NK-92 (cell line): Measurements from ENCODE around the gene GPR17.

Source experiments
- DNase-seq: peaks from one replicate; lab custom pipeline; 2025; ENCODE audit not compliant: unreplicated experiment; lab: John Stamatoyannopoulos, UW

The GPR17 gene

DNA sequence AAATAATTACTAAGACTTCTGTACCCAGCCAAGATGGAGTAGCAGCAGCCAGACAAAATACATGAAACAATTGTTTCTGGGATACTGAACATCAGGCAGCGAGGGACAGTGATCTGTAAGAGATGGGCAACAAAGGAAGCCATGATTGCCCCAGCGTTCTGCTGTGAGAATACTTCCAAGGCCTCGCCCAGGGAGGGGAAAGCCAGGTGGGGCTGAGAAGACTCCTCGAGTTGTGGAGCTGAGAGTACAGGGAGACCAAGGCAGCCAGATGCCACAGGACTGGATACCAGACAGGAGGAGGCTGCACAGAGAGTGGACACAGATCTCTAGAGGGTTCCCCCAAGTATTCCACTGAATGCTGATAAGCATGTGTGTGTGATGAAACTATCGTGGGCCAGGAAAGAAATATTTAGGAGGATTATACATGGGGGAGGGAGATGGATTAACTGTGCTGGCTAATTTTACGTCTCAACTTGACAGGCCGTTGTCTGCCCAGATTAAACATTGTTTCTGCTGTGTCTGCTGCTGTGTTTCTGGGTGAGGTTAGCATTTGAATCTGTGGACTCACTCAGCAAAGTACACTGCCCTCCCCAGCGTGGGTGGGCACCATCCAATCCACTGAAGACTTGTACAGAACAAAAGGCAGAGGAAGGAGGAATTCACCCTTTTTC, 39.6 kb downstream of the GPR17 start:
- no peak for DNase-seq

DNA sequence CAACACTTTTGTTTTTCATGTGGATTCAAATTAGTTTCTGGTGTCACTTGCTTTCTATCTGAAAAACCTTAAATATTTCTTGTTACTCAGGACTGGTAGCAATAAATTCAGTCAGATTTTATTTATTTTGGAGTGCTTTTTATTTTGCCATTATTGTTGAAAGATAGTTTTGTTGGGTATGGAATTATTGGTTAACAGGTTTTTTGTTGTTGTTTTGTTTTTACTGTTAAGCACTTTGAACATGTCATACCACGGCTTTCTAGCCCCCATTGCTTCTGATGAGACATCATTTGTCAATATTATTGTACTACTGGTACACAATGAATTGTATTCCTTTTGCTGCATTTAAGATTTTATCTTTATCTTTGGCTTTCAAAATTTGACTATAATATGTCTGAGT, 42.5 kb downstream of the GPR17 start:
- no peak for DNase-seq

DNA sequence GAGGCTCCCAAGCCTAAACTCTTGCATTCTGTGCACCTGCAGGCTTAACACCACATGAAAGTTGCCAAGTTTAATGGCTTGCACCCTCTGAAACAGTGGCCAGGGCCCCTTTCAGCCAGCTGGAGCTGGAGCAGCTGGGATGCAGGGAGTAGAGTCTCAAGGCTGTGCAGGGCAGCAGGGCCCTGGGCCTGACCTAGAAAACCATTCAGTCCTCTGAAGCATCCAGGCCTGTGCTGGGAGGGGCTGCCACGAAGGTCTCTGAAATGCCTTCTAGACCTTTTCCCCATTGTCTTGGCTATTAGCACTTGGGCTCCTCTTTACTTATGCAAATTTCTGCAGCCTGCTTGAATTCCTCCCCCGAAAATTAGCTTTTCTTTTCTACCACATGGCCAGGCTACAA, 44.7 kb downstream of the GPR17 start:
- no peak for DNase-seq

- no peak for DNase-seq
Observed at GRCh38 chr2:127694986-127695385, 49.0 kb downstream of the GPR17 start.

- no peak for DNase-seq
Observed at GRCh38 chr2:127695491-127696472, 49.8 kb downstream of the GPR17 start.

DNA sequence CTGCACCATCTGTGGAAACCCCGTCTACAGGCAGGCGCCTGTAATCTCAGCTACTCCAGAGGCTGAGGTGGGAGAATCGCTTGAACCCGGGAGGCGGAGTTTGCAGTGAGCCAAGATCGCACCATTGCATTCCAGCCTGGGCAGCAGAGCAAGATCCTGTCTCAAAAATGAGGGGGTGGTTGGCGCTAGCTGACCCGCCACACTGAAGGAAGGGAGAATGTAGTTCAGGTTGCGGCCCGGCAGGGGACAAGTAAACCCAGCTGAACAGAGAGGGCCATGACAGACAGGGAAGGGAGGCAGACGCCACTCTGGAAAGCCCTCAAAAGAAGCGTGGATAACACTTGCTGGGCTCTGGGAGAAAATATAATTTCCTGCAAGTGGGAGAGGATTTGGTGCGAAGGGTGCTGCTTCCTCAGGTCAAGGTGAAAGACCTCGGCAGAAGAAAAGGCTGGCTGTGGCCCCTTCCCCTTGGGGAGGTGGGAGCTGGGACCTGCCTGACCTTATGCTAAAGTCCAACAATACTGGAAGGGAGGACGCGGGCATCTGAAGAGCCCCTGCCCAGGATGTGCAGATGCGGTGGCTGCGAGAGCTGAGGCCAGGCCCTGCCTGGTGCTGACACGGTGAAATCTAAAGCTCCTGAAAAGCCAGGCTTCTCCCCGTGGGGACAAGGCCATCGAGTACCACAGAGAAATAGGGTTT, 51.7 kb downstream of the GPR17 start:
- no peak for DNase-seq

GRCh38 chr2:127698553-127699355, 52.8 kb downstream of the GPR17 start:
- no peak for DNase-seq

DNA sequence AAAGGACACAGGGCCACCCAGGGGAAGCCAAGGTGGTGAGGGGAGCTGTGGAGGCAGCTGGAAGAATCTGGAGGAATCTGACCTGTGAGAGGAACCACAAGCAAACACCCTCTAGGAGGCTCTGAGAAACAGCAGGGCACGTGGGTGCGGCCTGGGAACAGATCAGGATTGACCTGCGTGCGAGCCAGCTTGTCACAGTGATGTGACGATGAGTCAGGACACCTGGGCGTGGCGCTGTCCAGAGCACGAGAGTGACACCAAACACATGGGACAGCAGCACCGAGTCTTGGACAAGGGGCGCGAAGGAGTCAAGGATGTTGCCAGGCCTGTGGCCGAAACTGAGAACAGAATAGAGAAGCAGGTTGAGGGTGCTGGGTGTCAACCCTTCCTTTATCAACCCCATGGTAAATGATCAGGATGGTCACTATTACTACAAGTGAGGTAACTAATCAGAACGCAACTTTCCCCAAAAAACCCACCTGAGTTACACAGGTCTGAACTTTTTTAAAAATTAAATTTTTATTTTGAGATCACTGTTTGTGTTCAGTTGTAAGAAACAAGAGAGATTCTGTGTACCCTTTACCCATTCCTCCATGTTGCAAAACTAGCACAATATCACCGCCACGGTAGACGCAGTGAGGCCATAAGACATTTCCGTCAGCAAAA, 54.7 kb downstream of the GPR17 start:
- no peak for DNase-seq

GRCh38 chr2:127701193-127701650, 55.3 kb downstream of the GPR17 start, which contains the start of gene SFT2D3:
SFT2D3 (plus strand) TSS chr2:127701497; CDS start chr2:127701529, 32 bp downstream.
- peak; percentile 29 for DNase-seq

DNA sequence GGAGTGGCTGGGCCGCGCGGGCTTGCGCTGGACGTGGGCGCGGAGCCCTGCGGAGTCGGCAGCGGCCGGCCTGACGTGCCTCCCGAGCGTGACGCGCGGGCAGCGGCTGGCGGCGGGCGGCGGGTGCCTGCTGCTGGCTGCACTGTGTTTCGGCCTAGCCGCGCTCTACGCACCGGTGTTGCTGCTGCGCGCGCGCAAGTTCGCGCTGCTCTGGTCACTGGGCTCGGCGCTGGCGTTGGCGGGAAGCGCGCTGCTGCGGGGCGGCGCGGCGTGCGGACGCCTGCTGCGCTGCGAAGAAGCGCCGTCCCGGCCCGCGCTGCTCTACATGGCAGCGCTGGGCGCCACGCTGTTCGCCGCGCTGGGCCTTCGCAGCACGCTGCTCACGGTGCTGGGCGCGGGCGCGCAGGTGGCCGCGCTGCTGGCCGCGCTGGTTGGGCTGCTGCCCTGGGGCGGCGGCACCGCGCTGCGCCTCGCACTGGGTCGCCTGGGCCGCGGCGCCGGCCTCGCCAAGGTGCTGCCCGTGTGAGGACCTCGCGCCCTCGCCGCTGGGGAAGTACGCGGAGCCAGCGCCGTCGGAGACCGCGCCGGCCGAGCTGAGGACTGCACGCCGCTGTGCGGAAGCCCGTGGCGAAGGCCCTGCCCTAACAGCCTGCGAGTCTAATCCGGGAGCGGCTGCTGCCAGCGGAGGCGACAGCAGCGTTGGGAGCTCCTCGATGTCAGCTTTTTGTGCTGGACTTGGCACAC, 55.9 kb downstream of the GPR17 start:
- DNase-seq, result no peak
